Neural progenitor cell (in vitro differentiated cells): ENCODE measurements around the gene DNAJC18. TPM values are rescaled to one million over a fixed set of nuclear protein-coding genes. Genes with fewer than 3 reads are reported as not detected.
"Not testable (repeated sequence)": the region's sequence is repeated elsewhere in the genome, so short reads cannot be mapped to it uniquely, and the experiment has no call there.

ENCODE experiments used
- DNase-seq: peaks from one replicate; pipeline ENCODE4 v3.0.0-alpha.2; 2016; ENCODE audit warnings: low spot score
- H2AFZ ChIP-seq: fragments of 200-600 bp; sonication (generic); replicated peaks from 2 replicates; pipeline ENCODE4 v1.6.1; 2016; ENCODE audit warnings: antibody characterized with exemption
- H3F3A ChIP-seq: fragments of 200-600 bp; sonication (generic); 2 replicates; pipeline ENCODE4 v1.6.1; 2016; ENCODE audit warnings: antibody characterized with exemption, low read depth
- H3K27ac ChIP-seq: fragments of 200-600 bp; sonication (generic); 2 replicates; pipeline ENCODE4 v1.5.1; 2016; ENCODE audit warnings: mild to moderate bottlenecking
- H3K27me3 ChIP-seq: fragments of 200-600 bp; sonication (generic); 2 replicates; pipeline ENCODE4 v1.6.1; 2016; ENCODE audit warnings: mild to moderate bottlenecking, moderate library complexity
- H3K36me3 ChIP-seq: fragments of 200-600 bp; sonication (generic); 2 replicates; pipeline ENCODE4 v1.5.1; 2016
- H3K4me1 ChIP-seq: fragments of 200-600 bp; sonication (generic); 2 replicates; pipeline ENCODE4 v1.6.1; 2016; ENCODE audit warnings: mixed run types
- H3K4me2 ChIP-seq: fragments of 200-600 bp; sonication (generic); 2 replicates; pipeline ENCODE4 v1.6.1; 2016
- H3K4me3 ChIP-seq: fragments of 200-600 bp; sonication (generic); 2 replicates; pipeline ENCODE4 v1.5.1; 2016
- H3K79me2 ChIP-seq: fragments of 200-600 bp; sonication (generic); 2 replicates; pipeline ENCODE4 v1.6.1; 2016; ENCODE audit warnings: low read depth
- H3K9ac ChIP-seq: fragments of 200-600 bp; sonication (generic); 2 replicates; pipeline ENCODE4 v1.6.1; 2016
- H3K9me3 ChIP-seq: fragments of 200-600 bp; sonication (generic); 2 replicates; pipeline ENCODE4 v1.5.1; 2016; ENCODE audit warnings: low read depth
- H4K20me1 ChIP-seq: fragments of 200-600 bp; sonication (generic); 2 replicates; pipeline ENCODE4 v1.6.1; 2016; ENCODE audit warnings: low read depth
- H3K27ac Mint-ChIP-seq: 3 replicates; pipeline ENCODE4 v1.8.0; 2021; ENCODE audit warnings: mixed read lengths
- H3K27me3 Mint-ChIP-seq: 2 replicates; pipeline ENCODE4 v1.8.0; 2022; ENCODE audit warnings: low read depth, mild to moderate bottlenecking, inconsistent platforms, moderate library complexity, mixed read lengths; ENCODE audit not compliant: insufficient read depth
- H3K36me3 Mint-ChIP-seq: 3 replicates; pipeline ENCODE4 v1.8.0; 2021; ENCODE audit warnings: mixed read lengths
- H3K4me1 Mint-ChIP-seq: 3 replicates; pipeline ENCODE4 v1.8.0; 2021; ENCODE audit warnings: mixed read lengths
- H3K4me3 Mint-ChIP-seq: 3 replicates; pipeline ENCODE4 v1.8.0; 2021; ENCODE audit warnings: mild to moderate bottlenecking, moderate library complexity, mixed read lengths
- H3K9me3 Mint-ChIP-seq: 3 replicates; pipeline ENCODE4 v1.8.0; 2020; ENCODE audit warnings: mixed read lengths
- EZH2 ChIP-seq: fragments of 200-600 bp; sonication (generic); IDR thresholded peaks from 2 replicates; pipeline ENCODE4 v1.6.1; 2017; ENCODE audit warnings: antibody characterized with exemption, mild to moderate bottlenecking, moderate library complexity
- EZH2phosphoT487 ChIP-seq: fragments of 200-600 bp; sonication (generic); IDR thresholded peaks from 2 replicates; pipeline ENCODE4 v1.6.1; 2017; ENCODE audit warnings: antibody characterized with exemption
- total RNA-seq: library from RNA; depleted of rRNA; stranded (reverse); fragments of >200 nt; gene quantifications from 2 replicates; pipeline ENCODE4 v1.2.3, GENCODE V29; 2015; ENCODE audit warnings: low replicate concordance
- TF ChIP-seq, protein P1 (sequence below): fragments of 200-600 bp; sonication (generic); IDR thresholded peaks from 2 replicates; pipeline ENCODE4 v1.5.1; 2017; ENCODE audit warnings: antibody characterized with exemption, mild to moderate bottlenecking

DNAJC18 gene
- 13.7 and 21.7 TPM in 2 replicates for total RNA-seq

- Mint-ChIP-seq H3K27ac (peak within 1 kb of the TSS; percentile 98), H3K4me3 (peak within 1 kb of the TSS; percentile 98), H3K4me1 (peaks cover 28% of the 10 kb centered on the region), H3K27me3 (peaks cover 9% of the 10 kb centered on the region), H3K9me3 (no peaks in the 10 kb centered on the region), H3K36me3 (peaks cover 6% of the 10 kb centered on the region)
- Histone ChIP-seq H3F3A (peaks cover 9% of the 10 kb centered on the region), H3K79me2 (peaks cover 6% of the 10 kb centered on the region), H3K27ac (peak within 1 kb of the TSS; percentile 77), H3K27me3 (no peaks in the 10 kb centered on the region), H3K36me3 (peaks cover 4% of the 10 kb centered on the region), H3K9me3 (no peaks in the 10 kb centered on the region), H3K4me3 (peak within 1 kb of the TSS; percentile 70), H3K9ac (peak within 1 kb of the TSS; percentile 56), H2AFZ (peak within 1 kb of the TSS; percentile 95), H3K4me1 (peaks cover 11% of the 10 kb centered on the region), H4K20me1 (peaks cover 6% of the 10 kb centered on the region), H3K4me2 (peak within 1 kb of the TSS; percentile 88)
- TF ChIP-seq, protein P1, sequence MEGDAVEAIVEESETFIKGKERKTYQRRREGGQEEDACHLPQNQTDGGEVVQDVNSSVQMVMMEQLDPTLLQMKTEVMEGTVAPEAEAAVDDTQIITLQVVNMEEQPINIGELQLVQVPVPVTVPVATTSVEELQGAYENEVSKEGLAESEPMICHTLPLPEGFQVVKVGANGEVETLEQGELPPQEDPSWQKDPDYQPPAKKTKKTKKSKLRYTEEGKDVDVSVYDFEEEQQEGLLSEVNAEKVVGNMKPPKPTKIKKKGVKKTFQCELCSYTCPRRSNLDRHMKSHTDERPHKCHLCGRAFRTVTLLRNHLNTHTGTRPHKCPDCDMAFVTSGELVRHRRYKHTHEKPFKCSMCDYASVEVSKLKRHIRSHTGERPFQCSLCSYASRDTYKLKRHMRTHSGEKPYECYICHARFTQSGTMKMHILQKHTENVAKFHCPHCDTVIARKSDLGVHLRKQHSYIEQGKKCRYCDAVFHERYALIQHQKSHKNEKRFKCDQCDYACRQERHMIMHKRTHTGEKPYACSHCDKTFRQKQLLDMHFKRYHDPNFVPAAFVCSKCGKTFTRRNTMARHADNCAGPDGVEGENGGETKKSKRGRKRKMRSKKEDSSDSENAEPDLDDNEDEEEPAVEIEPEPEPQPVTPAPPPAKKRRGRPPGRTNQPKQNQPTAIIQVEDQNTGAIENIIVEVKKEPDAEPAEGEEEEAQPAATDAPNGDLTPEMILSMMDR = no peak
- no peak for TF ChIP-seq EZH2phosphoT487
- no peak for TF ChIP-seq EZH2
- peak; percentile 97 for DNase-seq
Observed at GRCh38 chr5:139439013-139439903, at the start of gene DNAJC18. Gene DNAJC18, minus strand, starts transcription at chr5:139439525. Its CDS starts 80 bp downstream, at chr5:139439445.

DNA sequence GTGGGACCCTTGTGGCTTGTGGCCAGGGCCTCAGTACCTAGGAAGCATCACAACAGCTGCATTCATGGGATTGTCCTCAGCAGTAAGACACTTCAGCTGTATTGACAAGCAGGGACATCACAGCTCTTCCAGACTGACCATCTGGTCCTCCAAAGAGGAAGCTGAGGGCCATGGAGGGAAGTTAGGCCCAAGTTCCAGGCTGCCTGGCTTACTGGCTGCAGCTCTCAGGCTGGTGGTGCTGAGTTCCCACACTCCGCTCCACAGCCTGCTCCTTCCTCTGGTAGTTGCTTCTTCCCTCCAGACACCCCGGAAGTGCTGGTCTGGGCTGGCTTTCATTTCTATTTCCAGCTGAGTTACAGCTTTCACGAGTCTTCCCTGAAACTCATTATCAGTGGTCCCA lies 48.9 kb upstream of the DNAJC18 start:
- peaks cover 13% of the 10 kb centered on the region for H3K4me1 Mint-ChIP-seq
- H2AFZ ChIP-seq = no peak overlapping the region

DNA sequence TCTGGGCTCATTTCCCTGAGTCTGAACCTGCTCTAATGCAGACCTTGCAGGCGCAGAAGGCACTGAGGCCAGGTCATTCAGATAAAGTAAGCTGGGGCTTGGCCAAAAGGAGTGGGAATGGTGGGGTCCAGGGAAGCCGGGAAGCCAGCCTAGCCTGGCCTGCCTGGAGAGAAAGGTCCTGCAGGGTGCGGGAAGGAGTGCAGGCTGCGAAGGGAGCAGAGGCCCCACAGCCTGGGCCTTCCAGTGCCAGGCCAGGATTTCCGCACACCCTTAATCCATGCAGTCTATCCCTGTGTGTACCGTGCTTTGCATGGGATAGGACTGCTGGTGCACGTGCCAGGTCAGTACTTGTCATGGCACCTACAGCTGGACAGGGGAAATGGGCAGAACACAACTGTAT lies 46.9 kb upstream of the DNAJC18 start:
- peak; percentile 49 for DNase-seq
- TF ChIP-seq EZH2phosphoT487 (no peak), EZH2 (no peak)
- TF ChIP-seq, protein P1 = no peak
- Histone ChIP-seq H4K20me1 (no peaks in the 10 kb centered on the region), H3F3A (no peaks in the 10 kb centered on the region), H3K4me1 (peaks cover 10% of the 10 kb centered on the region), H3K36me3 (no peaks in the 10 kb centered on the region), H3K4me3 (no peak overlapping the region), H3K4me2 (peak overlapping the region; percentile 4), H3K9me3 (no peaks in the 10 kb centered on the region), H3K79me2 (no peaks in the 10 kb centered on the region), H2AFZ (peak overlapping the region; percentile 80), H3K9ac (no peak overlapping the region), H3K27ac (no peak overlapping the region), H3K27me3 (no peaks in the 10 kb centered on the region)
- Mint-ChIP-seq H3K4me1 (peaks cover 15% of the 10 kb centered on the region), H3K9me3 (no peaks in the 10 kb centered on the region), H3K36me3 (no peaks in the 10 kb centered on the region), H3K4me3 (no peak overlapping the region), H3K27me3 (peaks cover 16% of the 10 kb centered on the region), H3K27ac (no peak overlapping the region)

More for the DNA sequence above, 48.9 kb upstream of the DNAJC18 start:
- TF ChIP-seq EZH2 (no peak), EZH2phosphoT487 (no peak)
- TF ChIP-seq, protein P1 = no peak
- H3K36me3 Mint-ChIP-seq = no peaks in the 10 kb centered on the region
- Histone ChIP-seq H3F3A (no peaks in the 10 kb centered on the region), H3K27ac (no peak overlapping the region), H3K4me1 (peaks cover 10% of the 10 kb centered on the region), H3K9me3 (no peaks in the 10 kb centered on the region), H4K20me1 (no peaks in the 10 kb centered on the region), H3K36me3 (no peaks in the 10 kb centered on the region), H3K27me3 (no peaks in the 10 kb centered on the region), H3K4me3 (no peak overlapping the region), H3K79me2 (no peaks in the 10 kb centered on the region), H3K9ac (no peak overlapping the region), H3K4me2 (no peak overlapping the region)
- H3K27ac Mint-ChIP-seq = no peak overlapping the region
- DNase-seq = no peak
- H3K27me3 Mint-ChIP-seq = peaks cover 11% of the 10 kb centered on the region
- no peak overlapping the region for H3K4me3 Mint-ChIP-seq
- H3K9me3 Mint-ChIP-seq = no peaks in the 10 kb centered on the region

- H3K36me3 Mint-ChIP-seq, H3K27ac Mint-ChIP-seq, H3K4me3 ChIP-seq, H3K4me2 ChIP-seq, H3K4me3 Mint-ChIP-seq, H3K9ac ChIP-seq, H3K36me3 ChIP-seq, DNase-seq, H3K27me3 ChIP-seq, H2AFZ ChIP-seq, H3K79me2 ChIP-seq, H4K20me1 ChIP-seq, H3F3A ChIP-seq, H3K9me3 ChIP-seq, H3K9me3 Mint-ChIP-seq, H3K27ac ChIP-seq, H3K4me1 ChIP-seq: not testable (repeated sequence)
- Mint-ChIP-seq H3K4me1 (peaks cover 24% of the 10 kb centered on the region), H3K27me3 (peaks cover 12% of the 10 kb centered on the region)
Observed at GRCh38 chr5:139482890-139483208, 43.5 kb upstream of the DNAJC18 start.
